Dendritic cell treated with granulocyte-macrophage colony-stimulating factor and Interleukin-4, amounts not matched to agents 40 ng/mL and 50 ng/mL, for 4 days (primary cell): ENCODE measurements around the gene IFI27L2.
A peak's percentile ranks its signal among the peaks of the same experiment; 100 is the strongest.

Experiments used
- H3K27ac Mint-ChIP-seq: one replicate; pipeline ENCODE4 v1.8.0; 2022; ENCODE audit warnings: mild to moderate bottlenecking, mixed read lengths
- H3K27me3 Mint-ChIP-seq: one replicate; pipeline ENCODE4 v1.8.0; 2022; ENCODE audit warnings: mild to moderate bottlenecking, mixed read lengths
- H3K36me3 Mint-ChIP-seq: one replicate; pipeline ENCODE4 v1.8.0; 2022; ENCODE audit warnings: low read depth, mixed read lengths
- H3K4me1 Mint-ChIP-seq: one replicate; pipeline ENCODE4 v1.8.0; 2022; ENCODE audit warnings: low read depth, mixed read lengths
- H3K4me3 Mint-ChIP-seq: one replicate; pipeline ENCODE4 v1.8.0; 2022; ENCODE audit warnings: mild to moderate bottlenecking, moderate library complexity, mixed read lengths
- H3K9me3 Mint-ChIP-seq: one replicate; pipeline ENCODE4 v1.8.0; 2022; ENCODE audit warnings: mixed read lengths
- intact Hi-C: fragments of 100-400 bp; cut with micrococcal nuclease; formaldehyde crosslinking; loops from one replicate; pipeline ENCODE4 v1.15.0; 2022

The IFI27L2 gene

GRCh38 chr14:94129111-94129757 is at the start of gene IFI27L2:
TSS of gene IFI27L2 (minus strand) at chr14:94129604. CDS start at chr14:94129564, 40 bp downstream.
- peaks cover 11% of the 10 kb centered on the region for H3K27me3 Mint-ChIP-seq

GRCh38 chr14:94177806-94178205 is 48.4 kb upstream of the IFI27L2 start:
- Mint-ChIP-seq H3K9me3 (no peaks in the 10 kb centered on the region), H3K4me1 (peaks cover 25% of the 10 kb centered on the region), H3K36me3 (no peaks in the 10 kb centered on the region), H3K27me3 (peaks cover 60% of the 10 kb centered on the region), H3K27ac (no peak overlapping the region), H3K4me3 (no peak overlapping the region)
- intact Hi-C loops = loop anchor here (2.0 kb wide), 1 partner anchor 45 kb away; no protein-coding TSS in a partner anchor

More at GRCh38 chr14:94129111-94129757, at the start of gene IFI27L2:
- Mint-ChIP-seq H3K27ac (peak within 1 kb of the TSS; percentile 84), H3K36me3 (peaks cover 28% of the 10 kb centered on the region), H3K4me1 (peaks cover 27% of the 10 kb centered on the region), H3K4me3 (peak within 1 kb of the TSS; percentile 88), H3K9me3 (no peaks in the 10 kb centered on the region)
- intact Hi-C loops = loop anchor here (1.0 kb wide), 1 partner anchor 48 kb away; the partner anchor contains the start of genes DDX24 and IFI27L1

GRCh38 chr14:94176808-94177207 is 47.4 kb upstream of the IFI27L2 start:
- Mint-ChIP-seq H3K27ac (no peak overlapping the region), H3K36me3 (no peaks in the 10 kb centered on the region), H3K4me3 (no peak overlapping the region), H3K4me1 (peaks cover 25% of the 10 kb centered on the region), H3K9me3 (no peaks in the 10 kb centered on the region), H3K27me3 (peaks cover 69% of the 10 kb centered on the region)
- intact Hi-C loops = no loop called here

GRCh38 chr14:94175747-94176146 is 46.3 kb upstream of the IFI27L2 start:
- intact Hi-C loops = no loop called here
- no peak overlapping the region for H3K27ac Mint-ChIP-seq

GRCh38 chr14:94175011-94175745 is 45.8 kb upstream of the IFI27L2 start:
- Mint-ChIP-seq H3K27ac (no peak overlapping the region), H3K27me3 (peaks cover 70% of the 10 kb centered on the region), H3K9me3 (no peaks in the 10 kb centered on the region), H3K4me3 (peak overlapping the region; percentile 62), H3K4me1 (peaks cover 19% of the 10 kb centered on the region), H3K36me3 (no peaks in the 10 kb centered on the region)
- intact Hi-C loops = no loop called here

More at GRCh38 chr14:94175747-94176146, 46.3 kb upstream of the IFI27L2 start:
- Mint-ChIP-seq H3K9me3 (no peaks in the 10 kb centered on the region), H3K36me3 (no peaks in the 10 kb centered on the region), H3K4me3 (no peak overlapping the region), H3K27me3 (peaks cover 71% of the 10 kb centered on the region), H3K4me1 (peaks cover 19% of the 10 kb centered on the region)

GRCh38 chr14:94174604-94175010 is 45.2 kb upstream of the IFI27L2 start:
- peaks cover 19% of the 10 kb centered on the region for H3K4me1 Mint-ChIP-seq
- no peaks in the 10 kb centered on the region for H3K36me3 Mint-ChIP-seq
- H3K9me3 Mint-ChIP-seq = no peaks in the 10 kb centered on the region
- intact Hi-C loops = no loop called here
- peaks cover 67% of the 10 kb centered on the region for H3K27me3 Mint-ChIP-seq
- H3K27ac Mint-ChIP-seq = no peak overlapping the region
- peak overlapping the region; percentile 62 for H3K4me3 Mint-ChIP-seq

- peaks cover 62% of the 10 kb centered on the region for H3K27me3 Mint-ChIP-seq
- H3K36me3 Mint-ChIP-seq = no peaks in the 10 kb centered on the region
- H3K4me1 Mint-ChIP-seq = peaks cover 19% of the 10 kb centered on the region
- peak within 1 kb of the TSS; percentile 65 for H3K4me3 Mint-ChIP-seq
- no peak within 1 kb of the TSS for H3K27ac Mint-ChIP-seq
- intact Hi-C loops = no loop called here
- H3K9me3 Mint-ChIP-seq = no peaks in the 10 kb centered on the region
These were observed 44.6 kb upstream of the IFI27L2 start, which contains the start of gene PPP4R4 for GRCh38 chr14:94173885-94174603. TSS of gene PPP4R4 (plus strand) at chr14:94174322. CDS start at chr14:94174466, 144 bp downstream.

GRCh38 chr14:94173471-94173884 is 44.1 kb upstream of the IFI27L2 start:
- intact Hi-C loops = no loop called here

GRCh38 chr14:94172545-94172944 is 43.1 kb upstream of the IFI27L2 start:
- Mint-ChIP-seq H3K4me1 (peaks cover 19% of the 10 kb centered on the region), H3K4me3 (no peak overlapping the region), H3K9me3 (no peaks in the 10 kb centered on the region), H3K36me3 (no peaks in the 10 kb centered on the region), H3K27me3 (peaks cover 52% of the 10 kb centered on the region), H3K27ac (no peak overlapping the region)
- intact Hi-C loops = no loop called here

More at GRCh38 chr14:94173471-94173884, 44.1 kb upstream of the IFI27L2 start:
- H3K9me3 Mint-ChIP-seq = no peaks in the 10 kb centered on the region
- H3K36me3 Mint-ChIP-seq = no peaks in the 10 kb centered on the region
- peaks cover 57% of the 10 kb centered on the region for H3K27me3 Mint-ChIP-seq
- peak overlapping the region; percentile 65 for H3K4me3 Mint-ChIP-seq
- H3K27ac Mint-ChIP-seq = no peak overlapping the region
- H3K4me1 Mint-ChIP-seq = peaks cover 19% of the 10 kb centered on the region

- Mint-ChIP-seq H3K4me3 (no peak overlapping the region), H3K9me3 (no peaks in the 10 kb centered on the region), H3K4me1 (peaks cover 19% of the 10 kb centered on the region), H3K36me3 (no peaks in the 10 kb centered on the region), H3K27me3 (peaks cover 42% of the 10 kb centered on the region), H3K27ac (no peak overlapping the region)
- intact Hi-C loops = no loop called here
These were observed 41.8 kb upstream of the IFI27L2 start for GRCh38 chr14:94171208-94171607.

GRCh38 chr14:94170136-94170535 is 40.7 kb upstream of the IFI27L2 start:
- no peak overlapping the region for H3K27ac Mint-ChIP-seq
- no peaks in the 10 kb centered on the region for H3K9me3 Mint-ChIP-seq
- intact Hi-C loops = no loop called here
- peaks cover 14% of the 10 kb centered on the region for H3K4me1 Mint-ChIP-seq
- H3K4me3 Mint-ChIP-seq = no peak overlapping the region
- H3K36me3 Mint-ChIP-seq = no peaks in the 10 kb centered on the region
- peaks cover 32% of the 10 kb centered on the region for H3K27me3 Mint-ChIP-seq

GRCh38 chr14:94165744-94166143 is 36.3 kb upstream of the IFI27L2 start:
- Mint-ChIP-seq H3K36me3 (no peaks in the 10 kb centered on the region), H3K9me3 (no peaks in the 10 kb centered on the region), H3K27ac (no peak overlapping the region), H3K4me1 (peaks cover 14% of the 10 kb centered on the region), H3K4me3 (no peak overlapping the region), H3K27me3 (no peaks in the 10 kb centered on the region)
- intact Hi-C loops = no loop called here

GRCh38 chr14:94164685-94165431 is 35.5 kb upstream of the IFI27L2 start:
- H3K9me3 Mint-ChIP-seq = no peaks in the 10 kb centered on the region
- H3K4me1 Mint-ChIP-seq = peaks cover 14% of the 10 kb centered on the region
- no peaks in the 10 kb centered on the region for H3K36me3 Mint-ChIP-seq
- no peak overlapping the region for H3K27ac Mint-ChIP-seq
- no peak overlapping the region for H3K4me3 Mint-ChIP-seq
- intact Hi-C loops = no loop called here
- no peaks in the 10 kb centered on the region for H3K27me3 Mint-ChIP-seq
